DND-41 (cell line): ENCODE data around the gene COL19A1.
"Not testable (repeated sequence)": the region's sequence is repeated elsewhere in the genome, so short reads cannot be mapped to it uniquely, and the experiment has no call there.

Experiments
- ATAC-seq: fragments of 200-7000 bp; cut with Tn5 transposase; 3 replicates; pipeline ENCODE4 v1.9.1; 2021; ENCODE audit warnings: low read depth; ENCODE audit not compliant: insufficient read depth
- DNase-seq: peaks from one replicate; pipeline ENCODE4 v3.0.0-alpha.2; 2020
- H2AFZ ChIP-seq: 2 replicates; pipeline ENCODE4 v1.6.0; 2012; ENCODE audit warnings: low read depth, low read length
- H3K27ac ChIP-seq: 2 replicates; pipeline ENCODE4 v1.5.1; 2012; ENCODE audit warnings: low read length, inconsistent platforms
- H3K27me3 ChIP-seq: fragments of 200-600 bp; sonication (generic); 2 replicates; pipeline ENCODE4 v1.6.0; 2012; ENCODE audit warnings: low read length, mild to moderate bottlenecking, inconsistent platforms; ENCODE audit not compliant: insufficient read depth, poor library complexity
- H3K36me3 ChIP-seq: 2 replicates; pipeline ENCODE4 v1.5.1; 2012; ENCODE audit warnings: low read length, inconsistent platforms; ENCODE audit not compliant: insufficient read depth
- H3K4me1 ChIP-seq: 2 replicates; pipeline ENCODE4 v1.5.1; 2012; ENCODE audit warnings: mild to moderate bottlenecking, low read length; ENCODE audit not compliant: insufficient read depth
- H3K4me2 ChIP-seq: 2 replicates; pipeline ENCODE4 v1.6.0; 2012; ENCODE audit warnings: mild to moderate bottlenecking, moderate library complexity, low read length, inconsistent platforms; ENCODE audit not compliant: insufficient read depth
- H3K4me3 ChIP-seq, 2 experiments: fragments of 200-600 bp in 1 of 2; shearing (Covaris generic) in 1 of 2; 2 replicates each; pipeline ENCODE4 v1.5.1; 2012 to 2016; ENCODE audit warnings: inconsistent platforms in 2 of 2, low read length in 2 of 2, mild to moderate bottlenecking in 2 of 2, low read depth in 1 of 2, moderate library complexity in 1 of 2
- H3K79me2 ChIP-seq: 2 replicates; pipeline ENCODE4 v1.6.0; 2012; ENCODE audit warnings: low read length, inconsistent platforms; ENCODE audit not compliant: insufficient read depth
- H3K9ac ChIP-seq: 2 replicates; pipeline ENCODE4 v1.6.0; 2012; ENCODE audit warnings: low read depth, mild to moderate bottlenecking, inconsistent platforms, low read length, moderate library complexity
- H3K9me3 ChIP-seq: 2 replicates; pipeline ENCODE4 v1.5.1; 2012; ENCODE audit warnings: low read length, moderate library complexity, mild to moderate bottlenecking, inconsistent platforms; ENCODE audit not compliant: insufficient read depth, severe bottlenecking
- H4K20me1 ChIP-seq: 2 replicates; pipeline ENCODE4 v1.6.0; 2012; ENCODE audit warnings: low read length; ENCODE audit not compliant: insufficient read depth
- CTCF ChIP-seq: IDR thresholded peaks from 2 replicates; pipeline ENCODE4 v1.5.1; 2012; ENCODE audit warnings: borderline replicate concordance, low read length, moderate library complexity, mild to moderate bottlenecking; ENCODE audit not compliant: poor library complexity, severe bottlenecking; ENCODE audit errors: extremely low read depth
- EZH2 ChIP-seq: IDR thresholded peaks from 3 replicates; pipeline ENCODE4 v1.6.1; 2012; ENCODE audit warnings: borderline replicate concordance, low read depth, mild to moderate bottlenecking, moderate library complexity, low read length, inconsistent platforms; ENCODE audit not compliant: severe bottlenecking

COL19A1 gene

DNA sequence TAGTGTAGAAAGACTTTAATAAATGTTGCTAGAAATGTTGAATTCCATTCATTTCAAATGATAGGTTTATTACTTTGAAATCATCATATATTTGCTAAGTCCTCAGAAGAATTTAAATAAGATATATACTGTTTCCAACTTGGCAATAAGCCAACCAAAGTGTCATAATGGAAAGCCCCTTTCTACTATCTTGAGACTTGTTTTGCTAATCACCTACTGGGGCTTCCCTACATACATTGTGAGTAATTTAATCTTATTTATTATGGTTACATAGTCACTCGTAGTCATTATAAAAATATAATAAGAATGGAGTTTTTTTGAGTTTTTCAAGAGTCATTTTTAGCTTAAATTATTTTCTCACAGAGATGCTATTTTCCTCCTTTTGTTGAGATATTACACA lies 20.7 kb downstream of the COL19A1 start:
- no peaks in the 10 kb centered on the region for H3K79me2 ChIP-seq
- no peak overlapping the region for H3K27ac ChIP-seq
- no peak overlapping the region for H3K4me3 ChIP-seq
- no peak overlapping the region for H3K4me2 ChIP-seq
- H3K9ac ChIP-seq, result no peak overlapping the region
- H3K27me3 ChIP-seq, result no peaks in the 10 kb centered on the region
- H2AFZ ChIP-seq, result no peak overlapping the region
- no peak for DNase-seq
- ATAC-seq, result no peak
- TF ChIP-seq EZH2 (no peak), CTCF (no peak)
- H3K4me1 ChIP-seq, result no peaks in the 10 kb centered on the region
- H3K9me3 ChIP-seq, result no peaks in the 10 kb centered on the region
- no peaks in the 10 kb centered on the region for H4K20me1 ChIP-seq
- no peaks in the 10 kb centered on the region for H3K36me3 ChIP-seq

DNA sequence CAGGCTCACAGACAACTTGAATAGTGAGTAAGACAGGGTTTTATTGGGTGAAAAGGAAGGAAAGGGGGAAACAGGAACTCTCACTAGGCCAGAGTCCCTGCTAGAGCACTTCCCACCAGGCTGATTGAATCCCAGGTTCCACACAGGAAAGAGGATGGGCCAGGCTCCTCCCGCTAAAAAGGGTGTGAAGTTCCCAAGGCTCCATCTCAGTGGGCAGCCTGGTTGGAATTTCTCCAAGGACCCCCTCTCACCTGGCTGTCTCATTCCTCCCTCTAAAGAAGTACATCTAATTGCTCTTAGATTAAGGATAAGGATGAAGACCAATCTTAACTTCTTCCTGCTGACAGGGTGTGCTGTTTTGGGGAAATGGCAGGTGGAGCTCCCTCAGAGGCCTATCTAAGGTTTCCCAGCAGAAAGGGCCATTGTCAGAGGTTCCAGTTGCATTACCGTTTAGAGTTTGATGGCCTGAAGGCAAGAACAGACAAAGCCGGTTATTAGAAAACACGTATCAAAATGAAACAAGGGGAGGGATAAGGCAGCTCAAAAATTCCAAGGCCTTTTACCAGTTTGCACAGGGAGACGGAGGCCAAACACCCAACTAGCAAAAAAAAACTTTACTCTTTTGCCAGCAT lies 21.5 kb downstream of the COL19A1 start:
- Histone ChIP-seq H3K4me3 (no peak overlapping the region), H3K4me1 (no peaks in the 10 kb centered on the region), H2AFZ (no peak overlapping the region), H3K79me2 (no peaks in the 10 kb centered on the region), H3K4me2 (no peak overlapping the region), H3K27ac (no peak overlapping the region), H3K36me3 (no peaks in the 10 kb centered on the region), H4K20me1 (no peaks in the 10 kb centered on the region), H3K27me3 (no peaks in the 10 kb centered on the region), H3K9ac (no peak overlapping the region), H3K9me3 (no peaks in the 10 kb centered on the region)
- DNase-seq (no peak), ATAC-seq (no peak)
- no peak for TF ChIP-seq EZH2
- TF ChIP-seq CTCF, result no peak

- H4K20me1 ChIP-seq, result no peaks in the 10 kb centered on the region
- no peak for TF ChIP-seq CTCF
- H2AFZ ChIP-seq, result no peak overlapping the region
- H3K4me1 ChIP-seq, result no peaks in the 10 kb centered on the region
- H3K27ac ChIP-seq, result no peak overlapping the region
- no peaks in the 10 kb centered on the region for H3K9me3 ChIP-seq
- no peaks in the 10 kb centered on the region for H3K27me3 ChIP-seq
- DNase-seq, result no peak
- H3K79me2 ChIP-seq, result no peaks in the 10 kb centered on the region
- no peak overlapping the region for H3K4me2 ChIP-seq
- no peaks in the 10 kb centered on the region for H3K36me3 ChIP-seq
- no peak overlapping the region for H3K9ac ChIP-seq
- H3K4me3 ChIP-seq, result no peak overlapping the region
- no peak for ATAC-seq
These were observed 22.3 kb downstream of the COL19A1 start for GRCh38 chr6:69888482-69889233.

DNA sequence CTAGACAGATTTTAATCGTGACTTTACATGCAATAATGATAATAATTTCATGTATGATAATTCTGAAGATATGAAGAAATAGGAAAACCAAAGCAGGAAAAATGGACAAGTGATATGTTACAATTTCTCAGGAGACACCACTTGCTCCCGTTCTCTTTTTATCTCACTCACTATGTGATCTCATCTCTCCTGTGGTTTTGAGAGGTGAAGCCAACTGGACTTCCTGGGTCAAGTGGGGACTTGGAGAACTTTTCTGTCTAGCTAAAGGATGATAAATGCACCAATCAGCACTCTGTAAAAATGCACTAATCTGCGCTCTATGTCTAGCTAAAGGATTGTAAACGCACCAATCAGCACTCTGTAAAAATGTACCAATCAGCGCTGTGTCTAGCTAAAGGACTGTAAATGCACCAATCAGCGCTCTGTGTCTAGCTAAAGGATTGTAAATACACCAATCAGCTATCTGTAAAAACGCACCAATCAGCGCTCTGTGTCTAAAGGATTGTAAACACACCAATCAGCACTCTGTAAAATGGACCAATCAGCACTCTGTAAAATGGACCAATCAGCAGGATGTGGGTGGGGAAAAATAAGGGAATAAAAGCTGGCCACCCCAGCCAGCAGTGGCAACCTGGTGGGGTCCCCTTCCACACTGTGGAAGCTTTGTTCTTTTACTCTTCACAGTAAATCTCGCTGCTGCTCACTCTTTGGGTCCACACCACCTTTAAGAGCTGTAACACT lies 23.0 kb downstream of the COL19A1 start:
- not testable (repeated sequence) for H3K36me3 ChIP-seq, H3K27ac ChIP-seq, H3K9ac ChIP-seq, H3K4me1 ChIP-seq, H4K20me1 ChIP-seq, ATAC-seq, H3K9me3 ChIP-seq, H3K79me2 ChIP-seq, H3K4me3 ChIP-seq, H3K4me2 ChIP-seq, H2AFZ ChIP-seq, DNase-seq, H3K27me3 ChIP-seq

DNA sequence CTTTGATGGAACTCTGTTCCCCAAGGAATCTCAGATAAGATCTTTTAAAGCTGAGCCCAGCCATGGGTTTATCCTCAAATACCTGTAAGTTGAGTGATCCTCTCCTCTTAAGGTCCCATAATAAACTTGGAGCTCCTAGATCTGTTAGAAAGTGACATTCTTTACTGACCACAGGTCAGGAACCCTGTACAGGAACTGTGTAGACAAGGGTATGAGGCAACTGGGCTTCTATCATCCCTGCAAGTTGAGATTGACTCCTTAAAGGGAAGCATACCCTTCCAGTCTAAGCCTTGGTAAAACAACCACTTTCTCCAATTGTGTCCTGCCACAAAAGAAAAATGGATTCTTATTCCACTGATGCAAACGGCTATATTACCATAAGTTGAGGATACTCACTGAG lies 26.2 kb downstream of the COL19A1 start:
- not testable (repeated sequence) for H3K79me2 ChIP-seq, H3K27me3 ChIP-seq, H3K4me3 ChIP-seq, H2AFZ ChIP-seq, H3K4me2 ChIP-seq, ATAC-seq, DNase-seq, H3K27ac ChIP-seq, H3K4me1 ChIP-seq, H3K9me3 ChIP-seq, H4K20me1 ChIP-seq, H3K36me3 ChIP-seq, H3K9ac ChIP-seq
